HL-60 (cell line): Measurements from ENCODE around the gene PTPRK.
"Not testable (repeated sequence)": the region's sequence is repeated elsewhere in the genome, so short reads cannot be mapped to it uniquely, and the experiment has no call there.

Experiments
- DNase-seq, 2 experiments: peaks; one replicate each; pipeline ENCODE4 v3.0.0-alpha.2; 2010 to 2020; ENCODE audit warnings: low read depth in 1 of 2, low spot score in 1 of 2
- H3K27ac ChIP-seq: fragments of 250-450 bp; sonication (Bioruptor Pico); replicated peaks from 2 replicates; pipeline ENCODE4 v1.5.1; 2020; ENCODE audit warnings: mild to moderate bottlenecking, moderate library complexity
- H3K27me3 ChIP-seq: fragments of 250-450 bp; sonication (Bioruptor Pico); 2 replicates; pipeline ENCODE4 v1.5.1; 2021; ENCODE audit warnings: mild to moderate bottlenecking, moderate library complexity; ENCODE audit not compliant: insufficient read depth, poor library complexity, severe bottlenecking
- H3K4me3 ChIP-seq: replicated peaks from 2 replicates; pipeline ENCODE4 v1.5.1; 2011; ENCODE audit warnings: mild to moderate bottlenecking, control low read depth, low read length; ENCODE audit not compliant: insufficient read depth
- GABPA ChIP-seq: IDR thresholded peaks from 2 replicates; pipeline ENCODE4 v1.6.1; 2012; ENCODE audit warnings: low read depth
- POLR2AphosphoS5 ChIP-seq: IDR thresholded peaks from 2 replicates; pipeline ENCODE4 v1.6.1; 2012; ENCODE audit warnings: low read depth
- SPI1 ChIP-seq: IDR thresholded peaks from 2 replicates; pipeline ENCODE4 v1.6.1; 2012; ENCODE audit warnings: low read depth, mild to moderate bottlenecking, borderline replicate concordance
- TF ChIP-seq, protein P1 (sequence below): IDR thresholded peaks from one replicate; pipeline ENCODE4 v1.5.1; 2011; ENCODE audit warnings: low read length, control low read depth, inconsistent platforms; ENCODE audit not compliant: insufficient read depth
- TF ChIP-seq, protein P2 (sequence below): IDR thresholded peaks from 2 replicates; pipeline ENCODE4 v1.6.1; 2012; ENCODE audit warnings: low read depth; ENCODE audit not compliant: insufficient replicate concordance

Gene PTPRK

DNA sequence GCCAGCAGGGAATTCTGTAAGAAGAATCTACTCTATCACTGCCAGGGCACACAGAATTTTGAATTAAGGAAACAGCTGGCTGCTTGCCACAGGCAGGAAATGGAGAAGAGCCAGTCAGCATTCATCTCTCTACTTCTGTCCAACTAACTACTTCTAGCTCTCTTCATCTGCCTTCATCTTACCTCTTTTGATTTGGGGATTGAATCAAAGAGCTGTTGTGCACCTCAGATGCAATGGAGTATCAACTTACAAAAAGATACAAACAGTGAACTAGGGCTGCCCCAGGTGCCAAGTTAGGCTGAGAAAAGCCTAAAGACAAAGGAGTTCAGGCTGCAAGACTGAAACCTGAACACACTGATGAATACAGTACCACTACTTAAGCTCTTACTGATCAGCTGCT lies 82.0 kb downstream of the PTPRK start:
- Histone ChIP-seq H3K27ac (no peak overlapping the region), H3K27me3 (no peaks in the 10 kb centered on the region), H3K4me3 (no peak overlapping the region)
- DNase-seq: no peak
- TF ChIP-seq, protein P1, sequence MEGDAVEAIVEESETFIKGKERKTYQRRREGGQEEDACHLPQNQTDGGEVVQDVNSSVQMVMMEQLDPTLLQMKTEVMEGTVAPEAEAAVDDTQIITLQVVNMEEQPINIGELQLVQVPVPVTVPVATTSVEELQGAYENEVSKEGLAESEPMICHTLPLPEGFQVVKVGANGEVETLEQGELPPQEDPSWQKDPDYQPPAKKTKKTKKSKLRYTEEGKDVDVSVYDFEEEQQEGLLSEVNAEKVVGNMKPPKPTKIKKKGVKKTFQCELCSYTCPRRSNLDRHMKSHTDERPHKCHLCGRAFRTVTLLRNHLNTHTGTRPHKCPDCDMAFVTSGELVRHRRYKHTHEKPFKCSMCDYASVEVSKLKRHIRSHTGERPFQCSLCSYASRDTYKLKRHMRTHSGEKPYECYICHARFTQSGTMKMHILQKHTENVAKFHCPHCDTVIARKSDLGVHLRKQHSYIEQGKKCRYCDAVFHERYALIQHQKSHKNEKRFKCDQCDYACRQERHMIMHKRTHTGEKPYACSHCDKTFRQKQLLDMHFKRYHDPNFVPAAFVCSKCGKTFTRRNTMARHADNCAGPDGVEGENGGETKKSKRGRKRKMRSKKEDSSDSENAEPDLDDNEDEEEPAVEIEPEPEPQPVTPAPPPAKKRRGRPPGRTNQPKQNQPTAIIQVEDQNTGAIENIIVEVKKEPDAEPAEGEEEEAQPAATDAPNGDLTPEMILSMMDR: no peak

DNA sequence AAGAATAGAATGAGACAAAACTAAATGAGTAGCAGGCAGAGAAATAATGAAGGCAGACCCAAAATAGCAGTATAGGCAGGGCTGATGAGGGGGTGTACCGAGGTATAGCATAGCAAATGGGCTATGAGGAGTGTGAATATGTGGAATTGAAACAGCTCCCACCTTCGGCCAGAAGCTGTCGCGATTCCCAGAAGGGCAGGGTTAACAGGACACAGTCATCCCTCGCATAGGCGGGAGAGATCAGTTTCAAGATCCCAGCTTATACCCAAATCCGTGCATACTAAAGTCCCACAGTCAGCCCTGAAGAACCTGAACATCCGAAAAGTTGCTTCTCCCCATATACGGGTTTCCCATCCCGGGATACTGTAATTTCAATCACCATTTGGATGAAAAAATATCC lies 82.7 kb downstream of the PTPRK start:
- no peak for DNase-seq
- TF ChIP-seq, protein P1: no peak
- TF ChIP-seq GABPA (no peak), SPI1 (no peak), POLR2AphosphoS5 (no peak)
- TF ChIP-seq, protein P2, sequence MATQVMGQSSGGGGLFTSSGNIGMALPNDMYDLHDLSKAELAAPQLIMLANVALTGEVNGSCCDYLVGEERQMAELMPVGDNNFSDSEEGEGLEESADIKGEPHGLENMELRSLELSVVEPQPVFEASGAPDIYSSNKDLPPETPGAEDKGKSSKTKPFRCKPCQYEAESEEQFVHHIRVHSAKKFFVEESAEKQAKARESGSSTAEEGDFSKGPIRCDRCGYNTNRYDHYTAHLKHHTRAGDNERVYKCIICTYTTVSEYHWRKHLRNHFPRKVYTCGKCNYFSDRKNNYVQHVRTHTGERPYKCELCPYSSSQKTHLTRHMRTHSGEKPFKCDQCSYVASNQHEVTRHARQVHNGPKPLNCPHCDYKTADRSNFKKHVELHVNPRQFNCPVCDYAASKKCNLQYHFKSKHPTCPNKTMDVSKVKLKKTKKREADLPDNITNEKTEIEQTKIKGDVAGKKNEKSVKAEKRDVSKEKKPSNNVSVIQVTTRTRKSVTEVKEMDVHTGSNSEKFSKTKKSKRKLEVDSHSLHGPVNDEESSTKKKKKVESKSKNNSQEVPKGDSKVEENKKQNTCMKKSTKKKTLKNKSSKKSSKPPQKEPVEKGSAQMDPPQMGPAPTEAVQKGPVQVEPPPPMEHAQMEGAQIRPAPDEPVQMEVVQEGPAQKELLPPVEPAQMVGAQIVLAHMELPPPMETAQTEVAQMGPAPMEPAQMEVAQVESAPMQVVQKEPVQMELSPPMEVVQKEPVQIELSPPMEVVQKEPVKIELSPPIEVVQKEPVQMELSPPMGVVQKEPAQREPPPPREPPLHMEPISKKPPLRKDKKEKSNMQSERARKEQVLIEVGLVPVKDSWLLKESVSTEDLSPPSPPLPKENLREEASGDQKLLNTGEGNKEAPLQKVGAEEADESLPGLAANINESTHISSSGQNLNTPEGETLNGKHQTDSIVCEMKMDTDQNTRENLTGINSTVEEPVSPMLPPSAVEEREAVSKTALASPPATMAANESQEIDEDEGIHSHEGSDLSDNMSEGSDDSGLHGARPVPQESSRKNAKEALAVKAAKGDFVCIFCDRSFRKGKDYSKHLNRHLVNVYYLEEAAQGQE: no peak
- H3K27me3 ChIP-seq: no peaks in the 10 kb centered on the region
- H3K4me3 ChIP-seq: no peak overlapping the region
- H3K27ac ChIP-seq: no peak overlapping the region

DNA sequence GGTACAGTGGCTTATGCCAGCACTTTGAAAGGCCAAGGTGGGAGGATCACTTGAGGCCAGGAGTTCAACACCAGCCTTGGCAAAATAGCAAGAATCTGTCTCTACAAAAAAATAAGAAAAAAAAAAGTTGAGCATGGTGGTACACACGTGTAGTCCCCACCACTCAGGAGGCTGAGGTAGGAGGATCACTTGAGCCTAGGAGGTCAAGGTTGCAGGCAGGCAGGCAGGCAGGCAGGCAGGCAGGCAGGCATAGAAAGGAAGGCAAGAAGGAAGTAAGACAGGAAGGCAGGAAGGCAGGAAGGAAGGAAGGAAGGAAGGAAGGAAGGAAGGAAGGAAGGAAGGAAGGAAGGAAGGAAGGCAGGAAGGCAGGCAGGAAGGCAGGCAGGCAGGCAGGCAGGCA lies 85.6 kb downstream of the PTPRK start:
- not testable (repeated sequence) for H3K27me3 ChIP-seq, DNase-seq, H3K27ac ChIP-seq, H3K4me3 ChIP-seq

DNA sequence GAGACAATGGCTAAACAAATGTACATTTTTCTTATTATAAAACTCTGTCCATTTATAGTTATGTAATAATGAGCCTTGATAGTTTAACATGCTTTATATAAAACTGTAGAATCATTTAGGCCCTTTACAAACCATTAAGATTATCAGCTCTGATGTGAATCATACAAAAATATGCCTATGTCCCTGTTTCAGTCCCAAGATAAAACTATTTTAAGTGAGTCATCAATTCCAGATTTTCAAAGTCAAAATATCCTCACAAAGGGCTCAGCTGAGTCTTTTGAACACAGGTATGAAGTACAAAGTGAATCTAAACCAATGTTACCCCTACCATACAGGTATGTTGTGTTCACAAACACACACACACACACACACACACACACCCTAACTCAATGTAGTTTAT lies 88.0 kb downstream of the PTPRK start:
- H3K27ac ChIP-seq: no peak overlapping the region
- TF ChIP-seq, protein P1: no peak
- TF ChIP-seq, protein P2: no peak
- TF ChIP-seq POLR2AphosphoS5 (no peak), GABPA (no peak), SPI1 (no peak)
- H3K27me3 ChIP-seq: no peaks in the 10 kb centered on the region
- H3K4me3 ChIP-seq: no peak overlapping the region
- no peak for DNase-seq

DNA sequence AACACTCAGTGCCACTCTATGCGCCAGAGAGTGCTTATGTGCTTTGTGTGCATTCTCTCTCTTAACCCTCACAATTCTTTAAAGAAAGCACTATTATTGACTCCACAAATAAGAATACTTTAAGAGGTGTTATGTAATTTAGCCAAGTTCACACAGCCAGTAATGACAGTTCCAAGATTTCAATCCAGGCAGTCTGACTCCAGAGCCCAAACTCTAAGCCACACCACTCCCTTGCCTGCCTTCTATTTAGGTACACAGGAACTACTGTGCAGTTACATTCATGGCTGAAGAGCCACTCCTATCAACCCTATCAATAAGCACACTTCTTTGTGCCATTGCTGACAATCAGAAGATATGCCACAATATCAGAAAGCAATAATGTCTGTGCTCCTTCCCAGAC lies 93.3 kb downstream of the PTPRK start:
- no peak overlapping the region for H3K27ac ChIP-seq
- no peaks in the 10 kb centered on the region for H3K27me3 ChIP-seq

More for the DNA sequence above, 93.3 kb downstream of the PTPRK start:
- TF ChIP-seq POLR2AphosphoS5 (no peak), SPI1 (no peak), GABPA (no peak)
- TF ChIP-seq, protein P2: no peak
- TF ChIP-seq, protein P1: no peak
- DNase-seq: no peak
- no peak overlapping the region for H3K4me3 ChIP-seq
